ENCODE results near the gene LRRC43. TPM values are rescaled to one million over a fixed set of nuclear protein-coding genes. Genes with fewer than 3 reads are reported as not detected.

The LRRC43 gene
- total and polyA plus RNA-seq, 2 donors (not counting 1 experiment from before 2014, with no cell fraction given): 0.61 to 3.6 TPM

- H3K9me3 ChIP-seq (ENCODE audit: control insufficient read depth, insufficient read depth, low read depth, low read length): no peaks in the 10 kb centered on the region
- peaks cover 4% of the 10 kb centered on the region for H3K36me3 ChIP-seq (ENCODE audit: control insufficient read depth, insufficient read depth, low read length)
- no peak overlapping the region for H2AFZ ChIP-seq (ENCODE audit: low read length)
- no peak for DNase-seq (ENCODE audit: low read depth in 2 of 2)
- peaks cover 29% of the 10 kb centered on the region for H3K79me2 ChIP-seq (ENCODE audit: control insufficient read depth, insufficient read depth, low read length)
- H3K4me1 ChIP-seq (ENCODE audit: control insufficient read depth, extremely low read depth, insufficient read depth, low read length): peaks cover 15% of the 10 kb centered on the region
- H3K4me2 ChIP-seq (ENCODE audit: extremely low read depth, insufficient read depth, low read length): no peak overlapping the region
- no peaks in the 10 kb centered on the region for H4K20me1 ChIP-seq (ENCODE audit: control insufficient read depth, extremely low read depth, insufficient read depth, low read length)
- TF ChIP-seq EZH2 (IDR thresholded peaks at IDR 0.05; ENCODE audit: low read length, missing control alignments): no peak
- TF ChIP-seq CTCF (conservative IDR thresholded peaks at IDR 0.05 in 1 of 2, IDR thresholded peaks at IDR 0.05 in 1 of 2; ENCODE audit: low read depth in 1 of 2, low read length in 2 of 2): no peak
- no peaks in the 10 kb centered on the region for H3K27me3 ChIP-seq (ENCODE audit: control insufficient read depth, insufficient read depth, low read length)
- H3K27ac ChIP-seq (ENCODE audit: insufficient read depth, low read length): no peak overlapping the region
- no peak overlapping the region for H3K4me3 ChIP-seq (replicated peaks in 1 of 4; ENCODE audit: control extremely low read depth in 1 of 4, insufficient read depth in 1 of 4, low read depth in 3 of 4, low read length in 4 of 4)
- no peak overlapping the region for H3K9ac ChIP-seq (ENCODE audit: insufficient read depth, low read length)
Measured at GRCh38 chr12:122227341-122227740, 44.4 kb downstream of the LRRC43 start.

- Histone ChIP-seq H3K27me3 (ENCODE audit: control insufficient read depth, insufficient read depth, low read length) (no peaks in the 10 kb centered on the region), H3K36me3 (ENCODE audit: control insufficient read depth, insufficient read depth, low read length) (peaks cover 2% of the 10 kb centered on the region), H3K9me3 (ENCODE audit: control insufficient read depth, insufficient read depth, low read depth, low read length) (no peaks in the 10 kb centered on the region), H3K79me2 (ENCODE audit: control insufficient read depth, insufficient read depth, low read length) (peaks cover 22% of the 10 kb centered on the region), H3K27ac (ENCODE audit: insufficient read depth, low read length) (no peak overlapping the region), H3K4me1 (ENCODE audit: control insufficient read depth, extremely low read depth, insufficient read depth, low read length) (peaks cover 15% of the 10 kb centered on the region), H3K4me2 (ENCODE audit: extremely low read depth, insufficient read depth, low read length) (no peak overlapping the region), H3K4me3 (replicated peaks in 1 of 4; ENCODE audit: control extremely low read depth in 1 of 4, insufficient read depth in 1 of 4, low read depth in 3 of 4, low read length in 4 of 4) (no peak overlapping the region), H3K9ac (ENCODE audit: insufficient read depth, low read length) (no peak overlapping the region), H2AFZ (ENCODE audit: low read length) (no peak overlapping the region), H4K20me1 (ENCODE audit: control insufficient read depth, extremely low read depth, insufficient read depth, low read length) (no peaks in the 10 kb centered on the region)
- DNase-seq (ENCODE audit: low read depth in 2 of 2): no peak
- no peak for TF ChIP-seq EZH2 (IDR thresholded peaks at IDR 0.05; ENCODE audit: low read length, missing control alignments)
- TF ChIP-seq CTCF (conservative IDR thresholded peaks at IDR 0.05 in 1 of 2, IDR thresholded peaks at IDR 0.05 in 1 of 2; ENCODE audit: low read depth in 1 of 2, low read length in 2 of 2): no peak
Measured at GRCh38 chr12:122228092-122228491, 45.2 kb downstream of the LRRC43 start.

GRCh38 chr12:122230798-122231197, 47.9 kb downstream of the LRRC43 start:
- Histone ChIP-seq H3K36me3 (ENCODE audit: control insufficient read depth, insufficient read depth, low read length) (peaks cover 4% of the 10 kb centered on the region), H4K20me1 (ENCODE audit: control insufficient read depth, extremely low read depth, insufficient read depth, low read length) (no peaks in the 10 kb centered on the region), H3K4me3 (replicated peaks in 1 of 4; ENCODE audit: control extremely low read depth in 1 of 4, insufficient read depth in 1 of 4, low read depth in 3 of 4, low read length in 4 of 4) (no peak overlapping the region), H3K4me2 (ENCODE audit: extremely low read depth, insufficient read depth, low read length) (no peak overlapping the region), H3K79me2 (ENCODE audit: control insufficient read depth, insufficient read depth, low read length) (no peaks in the 10 kb centered on the region), H3K27ac (ENCODE audit: insufficient read depth, low read length) (no peak overlapping the region), H3K9me3 (ENCODE audit: control insufficient read depth, insufficient read depth, low read depth, low read length) (no peaks in the 10 kb centered on the region), H3K9ac (ENCODE audit: insufficient read depth, low read length) (no peak overlapping the region), H3K27me3 (ENCODE audit: control insufficient read depth, insufficient read depth, low read length) (no peaks in the 10 kb centered on the region), H3K4me1 (ENCODE audit: control insufficient read depth, extremely low read depth, insufficient read depth, low read length) (peaks cover 7% of the 10 kb centered on the region), H2AFZ (ENCODE audit: low read length) (no peak overlapping the region)
- DNase-seq (ENCODE audit: low read depth in 2 of 2): no peak
- no peak for TF ChIP-seq EZH2 (IDR thresholded peaks at IDR 0.05; ENCODE audit: low read length, missing control alignments)
- no peak for TF ChIP-seq CTCF (conservative IDR thresholded peaks at IDR 0.05 in 1 of 2, IDR thresholded peaks at IDR 0.05 in 1 of 2; ENCODE audit: low read depth in 1 of 2, low read length in 2 of 2)
